HG03432 (cell line): ENCODE measurements around the gene SPECC1.
"Not testable (repeated sequence)": the region's sequence is repeated elsewhere in the genome, so short reads cannot be mapped to it uniquely, and the experiment has no call there.

ENCODE experiments used
- ATAC-seq: cut with Tn5 transposase; IDR thresholded peaks from one replicate; pipeline ENCODE4 v1.9.1; 2021; ENCODE audit warnings: mild to moderate bottlenecking, moderate library complexity; ENCODE audit not compliant: unreplicated experiment

Gene SPECC1

DNA sequence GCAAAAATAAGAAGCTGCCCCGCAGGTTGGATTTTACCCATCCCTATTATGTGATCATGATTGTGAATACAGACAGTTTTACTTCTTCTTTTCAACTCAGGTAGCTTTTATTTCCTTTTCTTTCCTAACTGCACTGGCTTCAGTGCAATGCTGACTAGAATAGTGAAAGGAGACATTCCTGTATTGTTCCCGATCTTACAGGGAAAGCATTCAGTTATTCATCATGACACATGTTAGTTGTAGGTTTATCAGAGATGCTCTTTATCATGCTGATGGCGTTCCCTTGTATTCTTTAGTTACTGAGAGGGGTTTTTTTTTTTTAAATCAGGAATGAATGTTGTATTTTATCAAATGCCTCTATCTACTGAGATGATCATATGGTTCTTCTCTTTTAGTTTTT lies 343.4 kb downstream of the SPECC1 start:
- ATAC-seq, result not testable (repeated sequence)

- ATAC-seq, result not testable (repeated sequence)
These were observed 354.7 kb downstream of the SPECC1 start for GRCh38 chr17:20363846-20364245.
